Effector memory CD4-positive, alpha-beta T cell (primary cell): ENCODE data around the gene RNU5B-1.

Experiments
- DNase-seq, 3 donors: peaks; one replicate each; pipeline ENCODE4 v3.0.0-alpha.2; 2020
- H3K27ac ChIP-seq: 2 replicates; pipeline ENCODE4 v1.7.0; 2013; ENCODE audit warnings: mild to moderate bottlenecking, low read length, moderate library complexity; ENCODE audit not compliant: insufficient read depth, poor library complexity, severe bottlenecking
- H3K27me3 ChIP-seq: replicated peaks from 2 replicates; pipeline ENCODE4 v1.7.0; 2013; ENCODE audit warnings: mild to moderate bottlenecking, low read length; ENCODE audit not compliant: insufficient read depth, control insufficient read depth, poor library complexity, severe bottlenecking
- H3K36me3 ChIP-seq: 2 replicates; pipeline ENCODE4 v1.7.0; 2013; ENCODE audit warnings: mild to moderate bottlenecking, low read length, moderate library complexity; ENCODE audit not compliant: control insufficient read depth, insufficient read depth
- H3K4me1 ChIP-seq: 2 replicates; pipeline ENCODE4 v1.7.0; 2013; ENCODE audit warnings: low read length, mild to moderate bottlenecking; ENCODE audit not compliant: control insufficient read depth, insufficient read depth, poor library complexity, severe bottlenecking
- H3K4me3 ChIP-seq: 2 replicates; pipeline ENCODE4 v1.7.0; 2013; ENCODE audit warnings: low read length, low read depth, mild to moderate bottlenecking; ENCODE audit not compliant: insufficient read depth, poor library complexity, severe bottlenecking
- H3K9me3 ChIP-seq: 2 replicates; pipeline ENCODE4 v1.7.0; 2013; ENCODE audit warnings: mild to moderate bottlenecking, low read length, moderate library complexity; ENCODE audit not compliant: control insufficient read depth

The RNU5B-1 gene

DNA sequence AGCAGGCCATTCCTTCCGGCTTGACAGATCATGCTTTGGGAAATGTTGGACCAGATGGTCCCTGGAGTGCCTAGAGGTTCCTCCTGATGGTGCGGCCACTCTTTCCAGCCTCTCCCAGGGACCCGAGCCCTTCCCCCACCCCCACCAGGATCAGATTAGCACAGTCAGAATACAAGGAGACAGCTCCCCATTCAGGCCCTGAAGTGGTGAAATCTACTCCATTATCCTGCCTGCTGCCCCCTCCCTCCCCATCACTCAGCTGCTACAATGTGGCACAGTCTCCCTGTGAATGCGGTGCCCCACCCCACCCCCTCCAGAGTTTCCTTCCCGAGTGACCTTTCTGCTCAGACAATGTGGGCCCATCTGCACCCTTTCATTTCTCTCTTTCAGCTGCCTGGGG lies 29.4 kb downstream of the RNU5B-1 start:
- DNase-seq: no peak
- H3K27me3 ChIP-seq: no peaks in the 10 kb centered on the region
- H3K9me3 ChIP-seq: no peaks in the 10 kb centered on the region

DNA sequence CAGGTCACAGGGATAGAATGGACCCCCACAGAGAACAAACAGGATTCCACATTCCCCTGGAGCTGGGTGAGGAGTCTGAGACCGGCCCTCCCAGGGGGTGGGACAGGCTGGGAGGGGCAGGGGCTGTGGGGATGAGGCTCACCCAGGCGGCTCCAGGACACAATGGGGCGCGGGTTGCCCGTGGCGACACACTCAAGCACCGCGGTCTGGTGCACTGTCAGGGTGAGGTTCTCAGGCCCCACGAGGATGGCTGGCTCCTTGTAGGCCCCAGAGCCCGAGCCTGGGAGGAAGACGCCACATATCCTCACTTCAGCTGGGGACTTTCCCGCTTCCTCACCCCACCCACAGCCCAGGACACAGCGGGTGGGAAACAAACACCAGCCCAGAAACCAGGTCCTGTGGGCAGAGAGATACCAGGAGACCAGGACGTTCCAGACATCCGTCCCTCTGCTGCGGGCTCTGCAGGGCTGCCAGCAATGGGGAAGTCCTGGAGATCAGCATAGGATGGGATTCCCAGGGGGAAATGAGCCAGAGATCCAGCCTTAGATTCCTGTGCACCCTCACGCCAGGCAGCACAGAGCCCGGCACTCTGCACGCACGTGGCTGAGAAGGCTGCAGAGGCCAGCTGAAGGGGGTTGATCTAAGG lies 30.2 kb downstream of the RNU5B-1 start:
- Histone ChIP-seq H3K27me3 (no peaks in the 10 kb centered on the region), H3K36me3 (no peaks in the 10 kb centered on the region), H3K27ac (no peak overlapping the region), H3K4me1 (no peaks in the 10 kb centered on the region), H3K4me3 (no peak overlapping the region), H3K9me3 (no peaks in the 10 kb centered on the region)
- no peak for DNase-seq

More for the DNA sequence above, 29.4 kb downstream of the RNU5B-1 start:
- no peaks in the 10 kb centered on the region for H3K4me1 ChIP-seq
- H3K4me3 ChIP-seq: no peak overlapping the region
- no peak overlapping the region for H3K27ac ChIP-seq
- no peaks in the 10 kb centered on the region for H3K36me3 ChIP-seq

- Histone ChIP-seq H3K9me3 (no peaks in the 10 kb centered on the region), H3K4me3 (no peak overlapping the region), H3K27ac (no peak overlapping the region), H3K27me3 (no peaks in the 10 kb centered on the region), H3K36me3 (no peaks in the 10 kb centered on the region), H3K4me1 (no peaks in the 10 kb centered on the region)
- DNase-seq: no peak
Measured at GRCh38 chr15:65335278-65336055, 31.0 kb downstream of the RNU5B-1 start.

GRCh38 chr15:65336493-65337435 lies 32.3 kb downstream of the RNU5B-1 start:
- H3K36me3 ChIP-seq: no peaks in the 10 kb centered on the region
- H3K9me3 ChIP-seq: no peaks in the 10 kb centered on the region
- DNase-seq: no peak
- no peaks in the 10 kb centered on the region for H3K27me3 ChIP-seq
- no peak overlapping the region for H3K27ac ChIP-seq
- no peaks in the 10 kb centered on the region for H3K4me1 ChIP-seq
- H3K4me3 ChIP-seq: no peak overlapping the region

- no peak for DNase-seq
- Histone ChIP-seq H3K9me3 (no peaks in the 10 kb centered on the region), H3K36me3 (no peaks in the 10 kb centered on the region), H3K4me3 (no peak overlapping the region), H3K27ac (no peak overlapping the region), H3K4me1 (no peaks in the 10 kb centered on the region), H3K27me3 (no peaks in the 10 kb centered on the region)
Measured at GRCh38 chr15:65337436-65338070, 33.1 kb downstream of the RNU5B-1 start.

GRCh38 chr15:65338366-65338765 lies 33.9 kb downstream of the RNU5B-1 start:
- Histone ChIP-seq H3K9me3 (no peaks in the 10 kb centered on the region), H3K4me3 (no peak overlapping the region), H3K27me3 (no peaks in the 10 kb centered on the region), H3K4me1 (no peaks in the 10 kb centered on the region), H3K27ac (no peak overlapping the region), H3K36me3 (no peaks in the 10 kb centered on the region)
- DNase-seq: no peak

- H3K27ac ChIP-seq: no peak overlapping the region
- H3K27me3 ChIP-seq: no peaks in the 10 kb centered on the region
- no peaks in the 10 kb centered on the region for H3K9me3 ChIP-seq
- H3K36me3 ChIP-seq: no peaks in the 10 kb centered on the region
- no peak overlapping the region for H3K4me3 ChIP-seq
- DNase-seq: no peak
- H3K4me1 ChIP-seq: no peaks in the 10 kb centered on the region
Measured at GRCh38 chr15:65338823-65339222, 34.3 kb downstream of the RNU5B-1 start.

DNA sequence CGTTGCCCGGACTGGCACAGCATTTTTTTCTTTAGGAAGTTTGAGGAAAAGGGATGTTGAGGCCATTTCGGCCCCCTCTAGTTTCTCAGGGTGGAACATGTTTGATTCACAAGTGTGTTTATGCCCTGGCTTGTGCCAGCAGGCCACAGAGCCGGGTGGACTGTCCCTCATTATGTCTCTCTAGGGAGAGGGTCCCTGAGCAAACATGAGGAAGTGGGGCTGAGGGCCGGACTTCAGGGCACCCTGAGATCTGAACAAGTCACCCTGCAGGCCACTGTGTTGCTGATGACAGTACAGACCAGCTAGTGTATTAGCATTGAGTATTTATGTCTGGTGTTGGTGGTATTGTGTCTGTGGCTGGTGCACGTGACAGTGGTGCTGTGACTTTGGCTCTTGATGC lies 34.9 kb downstream of the RNU5B-1 start:
- no peak overlapping the region for H3K27ac ChIP-seq
- H3K27me3 ChIP-seq: no peaks in the 10 kb centered on the region

GRCh38 chr15:65339920-65340319 lies 35.4 kb downstream of the RNU5B-1 start:
- no peaks in the 10 kb centered on the region for H3K4me1 ChIP-seq
- no peak for DNase-seq

More for the DNA sequence above, 34.9 kb downstream of the RNU5B-1 start:
- Histone ChIP-seq H3K9me3 (no peaks in the 10 kb centered on the region), H3K4me3 (no peak overlapping the region), H3K36me3 (no peaks in the 10 kb centered on the region), H3K4me1 (no peaks in the 10 kb centered on the region)
- no peak for DNase-seq

More at GRCh38 chr15:65339920-65340319, 35.4 kb downstream of the RNU5B-1 start:
- no peaks in the 10 kb centered on the region for H3K27me3 ChIP-seq
- no peaks in the 10 kb centered on the region for H3K9me3 ChIP-seq
- H3K27ac ChIP-seq: no peak overlapping the region
- H3K4me3 ChIP-seq: no peak overlapping the region
- no peaks in the 10 kb centered on the region for H3K36me3 ChIP-seq
